ENCODE data around the gene BTBD3. TPM values are rescaled to one million over a fixed set of nuclear protein-coding genes. Genes with fewer than 3 reads are reported as not detected.

The BTBD3 gene
- total RNA-seq, 2 experiments from 2014 or later: 0.82 TPM; not detected in 1

DNA sequence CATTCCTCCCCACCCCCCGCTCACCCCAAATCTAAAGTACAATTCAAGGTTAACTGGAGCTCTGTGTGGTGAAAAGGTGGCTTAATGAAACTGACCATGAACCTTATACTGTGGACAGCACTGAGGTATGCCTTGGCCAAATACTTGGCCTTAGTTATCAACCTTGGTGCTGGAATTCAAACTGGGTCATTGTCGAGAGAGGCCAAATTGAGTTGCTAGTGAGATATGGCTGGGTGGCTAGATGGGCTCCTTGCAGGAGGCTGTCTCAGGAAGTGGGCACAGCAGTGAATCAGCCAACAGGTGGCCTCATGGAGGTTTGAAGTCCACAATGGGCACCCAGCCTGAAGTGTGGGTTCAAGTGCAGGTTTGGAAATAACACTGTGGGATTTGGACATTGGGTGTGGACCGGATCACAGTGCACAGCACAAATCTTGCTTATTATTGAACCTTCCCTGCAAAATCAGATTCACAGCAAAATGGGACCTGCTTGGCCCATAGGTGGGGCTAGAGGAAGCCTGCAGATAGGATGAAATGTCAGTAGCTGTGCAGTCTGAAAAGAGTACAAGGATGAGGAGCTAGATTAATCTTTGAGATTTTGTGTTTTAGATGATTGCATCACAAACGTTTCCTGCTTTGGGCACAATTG lies 5.6 kb upstream of the BTBD3 start:
- intact Hi-C loops (cut with micrococcal nuclease; ENCODE audit: unreplicated experiment): no loop called here
- H3K27ac ChIP-seq (ENCODE audit: low read depth, low read length, poor library complexity, severe bottlenecking): no peak overlapping the region
- no TSS peak for BruUV-seq (replicated peaks)
- no peak overlapping the region for H2AFZ ChIP-seq (ENCODE audit: low read length)
- H3K4me1 ChIP-seq (ENCODE audit: insufficient read depth, low read length, poor library complexity, severe bottlenecking): no peaks in the 10 kb centered on the region
- no peak overlapping the region for H3K4me2 ChIP-seq (ENCODE audit: low read length)
- TF ChIP-seq CTCF (conservative IDR thresholded peaks at IDR 0.05; ENCODE audit: low read length) (peak; percentile 55), EZH2phosphoT487 (IDR thresholded peaks at IDR 0.05; ENCODE audit: borderline replicate concordance, low read depth, low read length) (no peak)
- ChIA-PET CTCF (ENCODE audit: unreplicated experiment) (no interaction called here), POLR2A (interaction anchor here (0.7 kb wide), 1 partner anchor 90 kb away, joined by 3 read pairs; no protein-coding TSS in a partner anchor)
- no peaks in the 10 kb centered on the region for H3K9me3 ChIP-seq (ENCODE audit: low read length)
- H3K79me2 ChIP-seq (ENCODE audit: insufficient read depth, low read depth, low read length): no peaks in the 10 kb centered on the region
- H4K20me1 ChIP-seq (ENCODE audit: insufficient read depth, low read length): no peaks in the 10 kb centered on the region
- no peak for DNase-seq (ENCODE audit: low spot score)
- H3K9me2 ChIP-seq (ENCODE audit: insufficient read depth, low read length): no peaks in the 10 kb centered on the region
- H3K36me3 ChIP-seq (ENCODE audit: insufficient read depth, low read length): no peaks in the 10 kb centered on the region
- H3K4me3 ChIP-seq (ENCODE audit: low read depth, low read length, poor library complexity, severe bottlenecking): no peak overlapping the region

- CTCF ChIA-PET (ENCODE audit: unreplicated experiment): no interaction called here
- Histone ChIP-seq H3K36me3 (ENCODE audit: insufficient read depth, low read length) (no peaks in the 10 kb centered on the region), H2AFZ (ENCODE audit: low read length) (no peak overlapping the region), H3K9me2 (ENCODE audit: insufficient read depth, low read length) (no peaks in the 10 kb centered on the region), H4K20me1 (ENCODE audit: insufficient read depth, low read length) (no peaks in the 10 kb centered on the region), H3K4me2 (ENCODE audit: low read length) (no peak overlapping the region), H3K27ac (ENCODE audit: low read depth, low read length, poor library complexity, severe bottlenecking) (no peak overlapping the region), H3K4me1 (ENCODE audit: insufficient read depth, low read length, poor library complexity, severe bottlenecking) (no peaks in the 10 kb centered on the region), H3K4me3 (ENCODE audit: low read depth, low read length, poor library complexity, severe bottlenecking) (no peak overlapping the region), H3K79me2 (ENCODE audit: insufficient read depth, low read depth, low read length) (no peaks in the 10 kb centered on the region), H3K9me3 (ENCODE audit: low read length) (no peaks in the 10 kb centered on the region)
- POLR2A ChIA-PET: no interaction called here
- no peak for DNase-seq (ENCODE audit: low spot score)
- BruUV-seq (replicated peaks): no TSS peak
- TF ChIP-seq CTCF (conservative IDR thresholded peaks at IDR 0.05; ENCODE audit: low read length) (no peak), EZH2phosphoT487 (IDR thresholded peaks at IDR 0.05; ENCODE audit: borderline replicate concordance, low read depth, low read length) (no peak)
- intact Hi-C loops (cut with micrococcal nuclease; ENCODE audit: unreplicated experiment): no loop called here
These were observed 4.9 kb upstream of the BTBD3 start for GRCh38 chr20:11912659-11913415.

DNA sequence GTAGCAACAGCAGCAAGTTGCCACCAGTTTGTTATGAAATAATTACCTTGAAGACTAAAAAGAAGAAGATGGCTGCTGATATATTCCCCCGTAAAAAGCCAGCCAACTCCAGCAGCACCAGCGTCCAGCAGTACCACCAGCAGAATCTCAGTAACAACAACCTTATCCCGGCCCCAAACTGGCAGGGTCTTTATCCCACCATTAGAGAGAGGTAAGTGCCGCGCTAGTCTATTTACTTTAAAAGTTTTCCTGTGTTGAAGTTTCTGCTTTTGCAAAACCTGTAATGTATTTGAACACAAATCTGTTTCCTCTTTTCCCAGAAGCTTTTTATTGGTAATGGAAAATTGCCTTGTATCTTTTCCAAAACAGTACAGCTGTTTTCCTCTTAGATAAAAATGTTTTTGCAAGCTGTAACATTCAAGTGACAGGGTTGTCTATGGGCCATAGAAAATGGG lies 725 bp downstream of the BTBD3 start:
- H3K4me2 ChIP-seq (ENCODE audit: low read length): no peak overlapping the region
- TF ChIP-seq CTCF (conservative IDR thresholded peaks at IDR 0.05; ENCODE audit: low read length) (no peak), EZH2phosphoT487 (IDR thresholded peaks at IDR 0.05; ENCODE audit: borderline replicate concordance, low read depth, low read length) (no peak)
- no peak overlapping the region for H3K27ac ChIP-seq (ENCODE audit: low read depth, low read length, poor library complexity, severe bottlenecking)
- no peaks in the 10 kb centered on the region for H3K4me1 ChIP-seq (ENCODE audit: insufficient read depth, low read length, poor library complexity, severe bottlenecking)
- no peaks in the 10 kb centered on the region for H3K9me2 ChIP-seq (ENCODE audit: insufficient read depth, low read length)
- BruUV-seq (replicated peaks): no TSS peak
- CTCF ChIA-PET (ENCODE audit: unreplicated experiment): no interaction called here
- POLR2A ChIA-PET: interaction anchor here (0.7 kb wide), 1 partner anchor 779 kb away, joined by 3 read pairs; no protein-coding TSS in a partner anchor
- DNase-seq (ENCODE audit: low spot score): no peak
- H2AFZ ChIP-seq (ENCODE audit: low read length): no peak overlapping the region
- H3K36me3 ChIP-seq (ENCODE audit: insufficient read depth, low read length): no peaks in the 10 kb centered on the region
- intact Hi-C loops (cut with micrococcal nuclease; ENCODE audit: unreplicated experiment): no loop called here
- H3K79me2 ChIP-seq (ENCODE audit: insufficient read depth, low read depth, low read length): no peaks in the 10 kb centered on the region
- H3K9me3 ChIP-seq (ENCODE audit: low read length): no peaks in the 10 kb centered on the region
- H4K20me1 ChIP-seq (ENCODE audit: insufficient read depth, low read length): no peaks in the 10 kb centered on the region
- H3K4me3 ChIP-seq (ENCODE audit: low read depth, low read length, poor library complexity, severe bottlenecking): no peak overlapping the region

All from OCI-LY7 (cell line).